Right cardiac atrium (tissue), 5 donors: ENCODE data around the gene VTI1A. TPM values are rescaled to one million over a fixed set of nuclear protein-coding genes. Genes with fewer than 3 reads are reported as not detected.
"Not testable (repeated sequence)": the region's sequence is repeated elsewhere in the genome, so short reads cannot be mapped to it uniquely, and the experiment has no call there.

Source experiments
- ATAC-seq, 2 donors: fragments of 200-7000 bp; cut with Tn5 transposase; one replicate each; pipeline versions ENCODE4 v1.8.0 to v1.9.1; 2020; ENCODE audit warnings: moderate library complexity in 2 of 2, mild to moderate bottlenecking in 1 of 2
- DNase-seq, 3 donors: peaks; one replicate each; pipeline ENCODE4 v3.0.0-alpha.2; 2020
- H3K27ac ChIP-seq: one replicate; pipeline ENCODE4 v1.5.1; 2013; ENCODE audit warnings: mild to moderate bottlenecking, low read length, control low read depth, moderate library complexity
- H3K27me3 ChIP-seq: one replicate; pipeline ENCODE4 v1.6.1; 2013; ENCODE audit not compliant: control insufficient read depth, insufficient read depth
- H3K4me1 ChIP-seq: one replicate; pipeline ENCODE4 v1.6.1; 2013; ENCODE audit warnings: low read length; ENCODE audit not compliant: control insufficient read depth, insufficient read depth
- H3K4me3 ChIP-seq: one replicate; pipeline ENCODE4 v1.5.1; 2013; ENCODE audit warnings: low read length, control low read depth
- H3K9me3 ChIP-seq: one replicate; pipeline ENCODE4 v1.6.1; 2013; ENCODE audit warnings: low read length; ENCODE audit not compliant: control insufficient read depth
- WGBS: extraction: QIAGEN DNeasy Blood & Tissue Kit; methylation state at CpG from one replicate; pipeline ENCODE4 v1.1.7; 2013; 5-methylcytosine and 5-hydroxymethylcytosine counted together
- intact Hi-C, 4 donors: fragments of 100-400 bp; cut with DNase I; formaldehyde crosslinking; loops; one replicate each; pipeline versions ENCODE4 v1.11.0 to v1.14.0; 2022 to 2023
- microRNA-seq, 2 donors: library from miRNA; unstranded; fragments of <30 nt; microRNA quantifications; one replicate each; pipeline ENCODE4 v1.2.0, GENCODE V29; 2020 to 2021
- polyA plus RNA-seq: library from polyadenylated mRNA; stranded (reverse); fragments of 200-250 nt; gene quantifications from one replicate; pipeline ENCODE4 v1.2.3, GENCODE V29; 2013
- total RNA-seq, 4 donors: library from RNA; stranded (reverse); fragmentation: NEBNext Ultra II Directional; extraction: Animal tissue kit (Norgen Biotek cat#: 25700); gene quantifications; one replicate each; pipeline ENCODE4 v1.2.1, GENCODE V29; 2021
- donor health status: healthy with polysubstance abuse.
- donor health status: DM: no; HTN: yes; CAD: no.
- donor health status: DM: no; HTN: no; CAD: no.
- donor health status: DM: no; HTN: yes; CAD: no; lungs with severe emphysema.
- donor health status: DM: yes; HTN: yes; CAD: no.

VTI1A gene
- total and polyA plus RNA-seq, 5 donors, result 9.1 to 22.5 (median 19.7) TPM

DNA sequence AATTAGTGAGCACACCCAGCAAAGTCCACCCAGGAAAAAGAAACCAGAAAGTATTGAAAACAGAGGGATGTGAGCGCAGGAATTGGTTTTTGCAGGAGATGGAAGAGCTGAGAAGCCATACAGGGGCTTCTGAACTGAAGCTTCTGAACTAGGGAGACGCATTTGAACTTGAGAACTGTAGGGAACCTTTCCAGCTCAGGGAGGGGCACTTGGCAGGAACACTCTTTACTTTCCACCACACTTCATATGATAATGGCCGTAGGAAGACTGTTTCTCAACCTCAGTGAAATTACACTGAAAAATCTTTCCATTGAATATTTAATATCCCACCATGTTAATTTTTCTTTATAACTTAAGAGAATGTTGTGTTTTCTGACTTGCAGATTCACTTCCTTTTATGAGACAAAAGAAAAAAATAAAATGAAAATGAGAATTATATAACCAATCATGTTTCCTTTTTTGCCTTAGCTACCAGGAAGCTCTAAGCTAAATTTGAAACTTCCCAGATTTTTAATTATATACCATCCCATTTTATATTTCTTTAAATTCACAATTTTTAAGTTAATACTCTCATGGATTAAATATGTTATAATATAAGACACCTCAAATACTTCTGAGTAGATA lies 404.7 kb downstream of the VTI1A start:
- WGBS, result 56% methylated on average over 3 of the region's 3 CpGs
- H3K9me3 ChIP-seq, result no peaks in the 10 kb centered on the region
- H3K4me1 ChIP-seq, result no peaks in the 10 kb centered on the region
- ATAC-seq, result peak in 1 of 2 donors; percentile 59
- no peak for DNase-seq
- H3K27me3 ChIP-seq, result no peaks in the 10 kb centered on the region
- intact Hi-C loops, result no loop called here
- no peak overlapping the region for H3K4me3 ChIP-seq
- H3K27ac ChIP-seq, result no peak overlapping the region

DNA sequence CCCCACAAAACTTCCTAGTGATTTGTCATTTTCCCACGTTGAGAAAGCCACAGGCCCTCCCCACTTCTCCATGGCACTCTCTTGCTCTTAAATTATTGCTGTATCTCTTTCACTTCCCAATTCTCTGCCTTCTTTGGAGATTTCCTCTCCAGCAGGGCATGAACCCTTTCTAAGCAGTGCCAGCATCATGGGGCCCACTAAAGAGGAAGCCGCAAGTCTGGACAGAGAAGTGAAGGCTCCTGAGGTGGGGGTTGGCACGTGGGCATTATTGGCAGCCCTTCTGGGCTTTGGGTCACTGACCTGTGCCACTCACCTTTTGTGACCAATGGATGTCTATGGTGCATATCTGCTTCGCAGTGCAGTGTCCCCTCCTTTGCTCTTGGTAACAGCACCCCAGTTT lies 405.3 kb downstream of the VTI1A start:
- DNase-seq (peak in 1 of 3 donors; percentile 32), ATAC-seq (peak; percentile 50 to 74)
- no peaks in the 10 kb centered on the region for H3K4me1 ChIP-seq
- intact Hi-C loops, result no loop called here
- H3K27me3 ChIP-seq, result no peaks in the 10 kb centered on the region
- H3K4me3 ChIP-seq, result no peak overlapping the region
- 71% methylated on average over 4 of the region's 4 CpGs for WGBS
- H3K9me3 ChIP-seq, result no peaks in the 10 kb centered on the region
- H3K27ac ChIP-seq, result no peak overlapping the region

DNA sequence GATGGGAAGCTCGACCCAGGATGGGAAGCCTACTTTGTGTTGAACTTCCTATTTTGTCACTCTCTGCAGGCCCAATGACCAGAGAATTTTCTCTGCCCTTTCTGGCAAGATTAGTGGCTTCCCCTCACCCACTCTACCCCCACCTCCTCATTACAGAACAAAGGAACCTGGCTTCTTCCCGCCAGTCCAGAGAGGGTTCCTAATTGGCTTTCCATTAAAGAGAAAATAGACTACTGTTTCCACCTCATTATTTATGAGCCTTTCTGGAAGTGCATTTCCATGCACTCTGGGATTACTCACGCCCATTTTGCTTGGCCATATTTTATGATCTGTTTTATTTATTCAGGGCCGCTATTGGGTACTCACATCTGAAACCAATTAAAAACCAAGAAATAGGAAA lies 408.1 kb downstream of the VTI1A start:
- intact Hi-C loops, result no loop called here

DNA sequence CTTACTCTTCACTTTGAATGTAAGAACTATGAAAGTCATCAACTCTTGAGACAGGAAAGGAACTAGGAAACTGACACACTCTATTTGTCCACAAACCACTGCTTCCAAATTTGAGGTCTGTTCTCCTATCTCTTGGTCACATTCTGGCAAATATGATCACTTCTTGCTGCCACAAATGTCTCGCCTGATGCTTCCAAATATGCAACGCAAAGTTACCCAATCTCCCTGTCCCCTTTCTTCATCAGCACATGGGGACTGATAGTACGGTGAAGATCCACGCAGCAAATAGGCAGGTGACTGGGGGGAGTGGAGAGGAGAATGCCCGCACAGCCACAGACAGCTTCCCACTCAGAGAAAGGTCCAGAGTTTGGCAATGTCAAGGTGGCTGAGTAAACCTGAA lies 410.5 kb downstream of the VTI1A start:
- H3K4me3 ChIP-seq, result no peak overlapping the region
- DNase-seq (no peak), ATAC-seq (no peak)
- WGBS, result 89% methylated on average over 5 of the region's 5 CpGs
- H3K4me1 ChIP-seq, result no peaks in the 10 kb centered on the region
- no peaks in the 10 kb centered on the region for H3K9me3 ChIP-seq
- no peak overlapping the region for H3K27ac ChIP-seq
- intact Hi-C loops, result no loop called here
- H3K27me3 ChIP-seq, result no peaks in the 10 kb centered on the region

More for the DNA sequence above, 408.1 kb downstream of the VTI1A start:
- no peak for ATAC-seq
- no peaks in the 10 kb centered on the region for H3K9me3 ChIP-seq
- no peak for DNase-seq
- WGBS, result 91% methylated on average over 4 of the region's 4 CpGs
- no peak overlapping the region for H3K27ac ChIP-seq
- H3K4me3 ChIP-seq, result no peak overlapping the region
- H3K27me3 ChIP-seq, result no peaks in the 10 kb centered on the region
- no peaks in the 10 kb centered on the region for H3K4me1 ChIP-seq

DNA sequence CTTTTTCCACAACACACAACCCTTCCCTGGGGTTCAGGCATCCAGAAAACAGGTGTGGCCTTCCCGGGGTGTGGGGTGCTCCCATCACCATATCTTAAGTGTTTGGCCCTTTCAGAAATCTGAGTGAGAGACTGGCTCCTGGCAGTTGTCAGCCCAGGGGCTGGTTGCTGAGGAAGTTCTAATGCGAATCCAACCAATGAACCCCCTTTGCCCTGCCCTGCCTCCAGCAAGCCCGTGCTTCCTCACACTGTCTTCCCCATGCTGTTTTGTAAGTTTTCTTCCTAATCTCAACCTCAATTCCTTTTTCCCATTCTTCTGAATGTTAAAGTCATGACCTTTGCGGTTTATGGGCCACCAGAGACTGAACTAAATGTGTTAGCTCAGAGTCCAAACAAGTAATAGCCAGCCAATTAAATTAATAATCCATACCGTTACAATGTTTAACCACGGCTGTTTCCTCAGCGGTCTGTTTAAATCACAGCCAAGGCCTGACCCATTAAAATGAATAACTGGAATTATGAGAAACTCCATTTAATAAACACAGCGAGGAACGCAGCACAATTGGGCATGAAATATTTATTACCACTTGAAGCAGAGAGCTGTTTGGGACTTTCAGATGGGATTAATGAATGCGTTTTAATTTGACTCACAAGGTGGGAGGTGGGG lies 412.1 kb downstream of the VTI1A start:
- H3K4me3 ChIP-seq, result no peak overlapping the region
- WGBS, result 71% methylated on average over 10 of the region's 10 CpGs
- intact Hi-C loops, result no loop called here
- DNase-seq (no peak), ATAC-seq (no peak)
- H3K27ac ChIP-seq, result no peak overlapping the region
- no peaks in the 10 kb centered on the region for H3K4me1 ChIP-seq
- peaks cover under 1% of the 10 kb centered on the region for H3K9me3 ChIP-seq
- no peaks in the 10 kb centered on the region for H3K27me3 ChIP-seq

DNA sequence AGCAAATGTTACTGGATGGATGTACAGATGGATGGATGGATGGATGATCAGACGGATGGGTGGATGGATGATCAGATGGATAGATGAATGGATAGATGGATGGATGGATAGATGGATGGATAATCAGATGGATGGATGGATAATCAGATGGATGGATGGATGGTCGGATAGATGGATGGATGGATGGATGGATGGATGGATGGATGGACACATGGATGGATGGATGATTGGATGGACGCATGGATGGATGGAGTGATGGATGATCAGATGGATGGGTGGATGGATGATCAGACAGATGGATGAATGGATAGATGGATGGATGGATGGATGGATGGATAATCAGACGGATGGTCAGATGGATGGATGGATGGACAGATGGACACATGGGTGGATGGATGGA lies 412.8 kb downstream of the VTI1A start:
- H3K9me3 ChIP-seq, result peaks cover 2% of the 10 kb centered on the region
- ATAC-seq (no peak), DNase-seq (no peak)
- no peaks in the 10 kb centered on the region for H3K27me3 ChIP-seq
- H3K4me1 ChIP-seq, result no peaks in the 10 kb centered on the region
- 94% methylated on average over 4 of the region's 4 CpGs for WGBS
- intact Hi-C loops, result no loop called here
- no peak overlapping the region for H3K4me3 ChIP-seq
- no peak overlapping the region for H3K27ac ChIP-seq

DNA sequence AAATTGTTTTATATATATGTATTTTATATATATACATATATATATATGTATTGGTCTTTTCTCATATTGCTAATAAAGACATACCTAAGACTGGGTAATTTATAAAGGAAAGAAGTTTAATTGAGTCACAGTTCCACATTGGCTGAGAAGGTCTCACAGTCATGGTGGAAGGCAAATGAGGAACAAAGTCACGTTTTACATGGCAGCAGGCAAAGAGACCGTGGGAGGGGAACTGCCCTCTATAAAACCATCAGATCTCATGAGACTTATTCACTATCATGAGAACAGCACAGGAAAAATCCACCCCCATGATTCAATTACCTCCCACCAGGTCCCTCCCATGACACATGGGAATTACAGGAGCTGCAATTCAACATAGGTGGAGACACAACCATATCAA lies 416.4 kb downstream of the VTI1A start:
- DNase-seq, ATAC-seq, H3K27ac ChIP-seq, intact Hi-C loops, H3K9me3 ChIP-seq, H3K4me3 ChIP-seq, H3K4me1 ChIP-seq, H3K27me3 ChIP-seq: not testable (repeated sequence)
- WGBS, result 88% methylated on average over 2 of the region's 2 CpGs

Small RNA genes lying within 50 kb of the gene (microRNA-seq; reads per million reads assigned to microRNA genes)
- gene MIR4295, result 0 reads per million in 2 donors

Other genes with a start within 250 kb of the VTI1A start
- not detected for gene TECTB, start 163.8 kb upstream of the VTI1A start, total RNA-seq
- gene TECTB, start 163.8 kb upstream of the VTI1A start, polyA plus RNA-seq, result not detected
- gene ACSL5, start 73.1 kb upstream of the VTI1A start, total RNA-seq, result 10 to 100 TPM in 1 of 4 donors, 1 to 10 TPM in 3; 6.9 to 10.2 (median 8.0) TPM
- 7.2 TPM for gene ACSL5, start 73.1 kb upstream of the VTI1A start, polyA plus RNA-seq
- gene ZDHHC6, start 301 bp upstream of the VTI1A start, total RNA-seq, result 10 to 100 TPM; 17.8 to 27.2 (median 18.5) TPM
- 18.2 TPM for gene ZDHHC6, start 301 bp upstream of the VTI1A start, polyA plus RNA-seq